Endothelial cell of umbilical vein (primary cell): ENCODE results near the gene TCIRG1. TPM values are rescaled to one million over a fixed set of nuclear protein-coding genes. Genes with fewer than 3 reads are reported as not detected.

Experiments
- BruUV-seq: library from RNA; stranded (reverse); fragments of 400-500 nt; replicated peaks from 2 replicates; lab custom pipeline; 2021; lab: Mats Ljungman, UMichigan
- CTCF ChIA-PET: fragments of 300-600, 350-600 bp; sonication (Branson Sonifier 250); formaldehyde crosslinking; loops from one replicate; lab custom pipeline; 2021; ENCODE audit warnings: antibody characterized with exemption, inconsistent platforms; lab: Charles Lee
- POLR2A ChIA-PET: fragments of 300-600, 350-600 bp; sonication (Branson Sonifier 250); formaldehyde crosslinking; loops from one replicate; lab custom pipeline; 2021; ENCODE audit warnings: antibody characterized with exemption, inconsistent platforms; lab: Charles Lee
- DNase-seq: peaks from one replicate; pipeline ENCODE4 v3.0.0-alpha.2; 2011; ENCODE audit warnings: low read depth, low spot score
- FAIRE-seq: peaks from 2 replicates; lab custom pipeline; 2011; peaks lifted over from hg19 to GRCh38; lab: Jason Lieb, UNC
- H2AFZ ChIP-seq: 2 replicates; pipeline ENCODE4 v1.6.0; 2012; ENCODE audit warnings: low read depth, low read length, control low read depth, inconsistent platforms
- H3K27ac ChIP-seq: 2 replicates; pipeline ENCODE4 v1.5.1; 2011; ENCODE audit warnings: low read depth, mild to moderate bottlenecking, control low read depth, low read length, moderate library complexity; ENCODE audit not compliant: insufficient read depth
- H3K27me3 ChIP-seq, 2 experiments: 2 replicates each; pipeline versions ENCODE4 v1.6.0 to v1.6.1; 2011; ENCODE audit warnings: low read length in 2 of 2, mixed read lengths in 1 of 2; ENCODE audit not compliant: control insufficient read depth in 2 of 2, insufficient read depth in 2 of 2
- H3K36me3 ChIP-seq, 2 experiments: 2 replicates in 1 of 2; 3 replicates in 1 of 2; pipeline ENCODE4 v1.5.1; 2011; ENCODE audit warnings: low read length in 2 of 2, mild to moderate bottlenecking in 1 of 2, moderate library complexity in 1 of 2; ENCODE audit not compliant: control insufficient read depth in 2 of 2, insufficient read depth in 2 of 2; ENCODE audit errors: extremely low read depth in 1 of 2
- H3K4me1 ChIP-seq: 3 replicates; pipeline ENCODE4 v1.5.1; 2011; ENCODE audit warnings: mild to moderate bottlenecking, low read length; ENCODE audit not compliant: control insufficient read depth, insufficient read depth; ENCODE audit errors: extremely low read depth
- H3K4me2 ChIP-seq: 2 replicates; pipeline ENCODE4 v1.6.1; 2011; ENCODE audit warnings: low read length, control low read depth, mixed read lengths; ENCODE audit not compliant: insufficient read depth
- H3K4me3 ChIP-seq, 3 experiments: fragments of 200-600 bp in 1 of 3; sonication (generic), shearing (Covaris generic) in 1 of 3; replicated peaks in 1 of 3; 2 replicates each; pipeline ENCODE4 v1.5.1; 2011 to 2016; ENCODE audit warnings: control low read depth in 3 of 3, low read length in 3 of 3, mild to moderate bottlenecking in 2 of 3, inconsistent platforms in 1 of 3, low read depth in 1 of 3, moderate library complexity in 1 of 3; ENCODE audit not compliant: insufficient read depth in 1 of 3
- H3K79me2 ChIP-seq: 2 replicates; pipeline ENCODE4 v1.6.0; 2012; ENCODE audit warnings: low read length, inconsistent platforms; ENCODE audit not compliant: control insufficient read depth, insufficient read depth
- H3K9ac ChIP-seq: replicated peaks from 2 replicates; pipeline ENCODE3; 2011; ENCODE audit warnings: low read length, control low read depth; ENCODE audit not compliant: insufficient read depth; ENCODE audit errors: extremely low read depth
- H3K9me1 ChIP-seq: replicated peaks from 3 replicates; pipeline ENCODE4 v1.6.0; 2011; ENCODE audit warnings: mild to moderate bottlenecking, low read length; ENCODE audit not compliant: control insufficient read depth, insufficient read depth; ENCODE audit errors: extremely low read depth
- H3K9me3 ChIP-seq: replicated peaks from 2 replicates; pipeline ENCODE4 v1.5.1; 2012; ENCODE audit warnings: low read length, inconsistent platforms; ENCODE audit not compliant: control insufficient read depth, insufficient read depth
- H4K20me1 ChIP-seq: replicated peaks from 2 replicates; pipeline ENCODE3; 2011; ENCODE audit warnings: mild to moderate bottlenecking, low read length; ENCODE audit not compliant: control insufficient read depth, insufficient read depth; ENCODE audit errors: extremely low read depth
- CTCF ChIP-seq, 2 donors: IDR thresholded peaks; 1 replicate in 1 of 2; 2 replicates in 1 of 2; pipeline ENCODE4 v1.5.1; 2011; ENCODE audit warnings: low read length in 2 of 2, mild to moderate bottlenecking in 2 of 2, moderate library complexity in 2 of 2, control low read depth in 1 of 2, inconsistent platforms in 1 of 2, low read depth in 1 of 2; ENCODE audit not compliant: insufficient read depth in 1 of 2; ENCODE audit errors: extremely low read depth in 1 of 2
- EZH2 ChIP-seq: IDR thresholded peaks from 2 replicates; pipeline ENCODE4 v1.6.1; 2012; ENCODE audit warnings: borderline replicate concordance, low read depth, mild to moderate bottlenecking, moderate library complexity, low read length, inconsistent platforms; ENCODE audit not compliant: severe bottlenecking
- FOS ChIP-seq: IDR thresholded peaks from 2 replicates; pipeline ENCODE4 v1.6.1; 2011; ENCODE audit warnings: mild to moderate bottlenecking, low read length, moderate library complexity, borderline replicate concordance; ENCODE audit not compliant: insufficient read depth
- GATA2 ChIP-seq: IDR thresholded peaks from 2 replicates; pipeline ENCODE4 v1.7.0; 2011; ENCODE audit warnings: low read depth, mild to moderate bottlenecking, moderate library complexity, mixed read lengths, low read length; ENCODE audit not compliant: insufficient read length, insufficient read depth
- JUN ChIP-seq: IDR thresholded peaks from 2 replicates; pipeline ENCODE4 v1.6.1; 2011; ENCODE audit warnings: borderline replicate concordance, low read depth; ENCODE audit not compliant: insufficient read length, insufficient read depth
- MAX ChIP-seq: IDR thresholded peaks from 2 replicates; pipeline ENCODE4 v1.6.1; 2011; ENCODE audit not compliant: insufficient read depth, insufficient read length
- MYC ChIP-seq: IDR thresholded peaks from one replicate; pipeline ENCODE4 v1.6.1; 2011; ENCODE audit warnings: mild to moderate bottlenecking, low read depth, low read length
- POLR2A ChIP-seq: IDR thresholded peaks from 2 replicates; pipeline ENCODE4 v1.6.1; 2012; ENCODE audit warnings: low read depth, mild to moderate bottlenecking, control low read depth, low read length
- POLR2AphosphoS5 ChIP-seq: IDR thresholded peaks from 2 replicates; pipeline ENCODE4 v1.6.1; 2012; ENCODE audit warnings: low read depth, mild to moderate bottlenecking, control low read depth, low read length, moderate library complexity; ENCODE audit not compliant: insufficient read depth
- dilution Hi-C: fragments of 300-500 bp; cut with MboI; formaldehyde crosslinking; loops from one replicate; pipeline ENCODE4 v1.15.0; 2019; ENCODE audit warnings: low sequenced_read_pairs; ENCODE audit not compliant: extremely low pct_ligation_motif_present
- intact Hi-C: fragments of 100-400 bp; cut with micrococcal nuclease; formaldehyde crosslinking; loops from one replicate; pipeline ENCODE4 v1.10.0; 2022
- polyA plus RNA-seq, 4 experiments: library from polyadenylated mRNA; depleted of rRNA in 3 of 4; stranded (reverse) in 3 of 4; unstranded in 1 of 4; fragments of >200 nt; gene quantifications; 2 replicates each; pipeline versions ENCODE4 v1.2.1 to v1.2.3, GENCODE V29; 2011 to 2012; ENCODE audit warnings: missing spikeins in 1 of 4
- total RNA-seq: library from RNA; stranded (reverse); gene quantifications from 2 replicates; pipeline ENCODE4 v1.2.3, GENCODE V29; 2021

Gene TCIRG1
- total and polyA plus RNA-seq, 2 donors (not counting 3 experiments of a cell fraction or from before 2014, with no cell fraction given), result 134 to 183 TPM

- ChIA-PET POLR2A (no interaction called here), CTCF (no interaction called here)
- TF ChIP-seq POLR2A (no peak), GATA2 (no peak), POLR2AphosphoS5 (no peak), CTCF (IDR thresholded peaks at IDR 0.05; ENCODE audit: extremely low read depth in 1 of 2, insufficient read depth in 1 of 2, low read depth in 1 of 2, low read length in 2 of 2) (no peak), JUN (no peak), MAX (no peak), FOS (no peak), EZH2 (no peak), MYC (no peak)
- Histone ChIP-seq H3K4me3 (no peak overlapping the region), H2AFZ (no peak overlapping the region), H3K4me2 (no peak overlapping the region), H3K27ac (no peak overlapping the region), H3K9ac (no peak overlapping the region), H4K20me1 (no peaks in the 10 kb centered on the region), H3K9me3 (no peaks in the 10 kb centered on the region), H3K79me2 (peaks cover 24% of the 10 kb centered on the region), H3K36me3 (peaks cover 0 to 32% of the 10 kb centered on the region in 2 experiments), H3K4me1 (peaks cover 9% of the 10 kb centered on the region), H3K9me1 (no peaks in the 10 kb centered on the region), H3K27me3 (no peaks in the 10 kb centered on the region)
- no peak for DNase-seq
- intact Hi-C loops, result no loop called here
- no TSS peak for BruUV-seq
- dilution Hi-C loops, result no loop called here
- FAIRE-seq, result no peak
These were observed 4.7 kb downstream of the TCIRG1 start for GRCh38 chr11:68043349-68044144.
